H9 (cell line): ENCODE measurements around the gene CDH4. TPM values are rescaled to one million over a fixed set of nuclear protein-coding genes. Genes with fewer than 3 reads are reported as not detected.

Source experiments
- DNase-seq: peaks from one replicate; pipeline ENCODE4 v3.0.0-alpha.2; 2017
- H2AFZ ChIP-seq: one replicate; pipeline ENCODE4 v1.6.1; 2013; ENCODE audit warnings: mild to moderate bottlenecking, low read length, control low read depth, moderate library complexity
- H2AK5ac ChIP-seq: 2 replicates; pipeline ENCODE4 v1.6.1; 2013; ENCODE audit warnings: low read length, control low read depth, mixed read lengths; ENCODE audit not compliant: insufficient read length
- H2BK120ac ChIP-seq: one replicate; pipeline ENCODE4 v1.6.1; 2013; ENCODE audit warnings: low read depth, mild to moderate bottlenecking, low read length, control low read depth, inconsistent platforms; ENCODE audit not compliant: poor library complexity, severe bottlenecking
- H2BK12ac ChIP-seq: 2 replicates; pipeline ENCODE4 v1.6.1; 2013; ENCODE audit warnings: low read length, control low read depth, mixed read lengths, low read depth; ENCODE audit not compliant: insufficient read length
- H2BK15ac ChIP-seq: 2 replicates; pipeline ENCODE4 v1.6.1; 2013; ENCODE audit warnings: low read depth, low read length, control low read depth
- H2BK20ac ChIP-seq: one replicate; pipeline ENCODE4 v1.6.1; 2013; ENCODE audit warnings: low read depth, mild to moderate bottlenecking, low read length, control low read depth, inconsistent platforms; ENCODE audit not compliant: poor library complexity, severe bottlenecking
- H2BK5ac ChIP-seq: 2 replicates; pipeline ENCODE4 v1.6.1; 2013; ENCODE audit warnings: low read length, control low read depth, mixed read lengths; ENCODE audit not compliant: insufficient read length
- H3K14ac ChIP-seq: 2 replicates; pipeline ENCODE4 v1.6.1; 2013; ENCODE audit warnings: low read length, control low read depth; ENCODE audit not compliant: insufficient read depth
- H3K18ac ChIP-seq: 2 replicates; pipeline ENCODE4 v1.6.1; 2013; ENCODE audit warnings: low read depth, mild to moderate bottlenecking, mixed read lengths, low read length, control low read depth; ENCODE audit not compliant: insufficient read length
- H3K23ac ChIP-seq: 2 replicates; pipeline ENCODE4 v1.6.1; 2013; ENCODE audit warnings: low read length, control low read depth, mixed read lengths, low read depth; ENCODE audit not compliant: insufficient read length
- H3K23me2 ChIP-seq: 2 replicates; pipeline ENCODE4 v1.6.1; 2013; ENCODE audit warnings: low read depth, mild to moderate bottlenecking, mixed read lengths, low read length, control low read depth; ENCODE audit not compliant: insufficient read length, poor library complexity, severe bottlenecking
- H3K27ac ChIP-seq: 2 replicates; pipeline ENCODE4 v1.5.1; 2013; ENCODE audit warnings: low read length, control low read depth, mixed read lengths, low read depth; ENCODE audit not compliant: insufficient read length
- H3K27me3 ChIP-seq: 2 replicates; pipeline ENCODE4 v1.6.1; 2013; ENCODE audit warnings: low read length, control low read depth, inconsistent platforms; ENCODE audit not compliant: insufficient read depth
- H3K4ac ChIP-seq: 2 replicates; pipeline ENCODE4 v1.6.1; 2013; ENCODE audit warnings: low read depth, mild to moderate bottlenecking, control low read depth, inconsistent platforms, low read length, moderate library complexity
- H3K4me1 ChIP-seq: 2 replicates; pipeline ENCODE4 v1.6.1; 2013; ENCODE audit warnings: low read length, control low read depth, inconsistent platforms; ENCODE audit not compliant: insufficient read depth
- H3K4me2 ChIP-seq: 2 replicates; pipeline ENCODE4 v1.6.1; 2013; ENCODE audit warnings: low read length, control low read depth, mixed read lengths; ENCODE audit not compliant: insufficient read length, insufficient read depth
- H3K56ac ChIP-seq: 2 replicates; pipeline ENCODE4 v1.6.1; 2013; ENCODE audit warnings: low read depth, mild to moderate bottlenecking, mixed read lengths, low read length, control low read depth; ENCODE audit not compliant: insufficient read length
- H3K79me1 ChIP-seq: 2 replicates; pipeline ENCODE4 v1.6.1; 2013; ENCODE audit warnings: low read depth, mild to moderate bottlenecking, moderate library complexity, low read length, control low read depth, inconsistent platforms; ENCODE audit not compliant: insufficient read depth, poor library complexity, severe bottlenecking
- H3K79me2 ChIP-seq: 2 replicates; pipeline ENCODE4 v1.6.1; 2013; ENCODE audit warnings: low read length, control low read depth, inconsistent platforms; ENCODE audit not compliant: insufficient read depth
- H3K9ac ChIP-seq: 2 replicates; pipeline ENCODE4 v1.6.1; 2013; ENCODE audit warnings: low read length, control low read depth, mixed read lengths; ENCODE audit not compliant: insufficient read length; ENCODE audit errors: extremely low read depth
- H3K9me3 ChIP-seq: one replicate; pipeline ENCODE4 v1.6.1; 2013; ENCODE audit warnings: low read depth, low read length, inconsistent platforms; ENCODE audit not compliant: control insufficient read depth
- H3T11ph ChIP-seq: one replicate; pipeline ENCODE4 v1.6.1; 2013; ENCODE audit warnings: mild to moderate bottlenecking, low read length, control low read depth, inconsistent platforms
- H4K20me1 ChIP-seq: one replicate; pipeline ENCODE4 v1.6.1; 2013; ENCODE audit not compliant: control insufficient read depth, insufficient read length, insufficient read depth
- H4K5ac ChIP-seq: 2 replicates; pipeline ENCODE4 v1.6.1; 2013; ENCODE audit warnings: low read depth, mild to moderate bottlenecking, mixed read lengths, low read length, control low read depth; ENCODE audit not compliant: insufficient read length
- H4K8ac ChIP-seq: replicated peaks from 2 replicates; pipeline ENCODE4 v1.6.1; 2013; ENCODE audit warnings: low read length, control low read depth, mixed read lengths, low read depth; ENCODE audit not compliant: insufficient read length
- H4K91ac ChIP-seq: 2 replicates; pipeline ENCODE4 v1.6.1; 2013; ENCODE audit warnings: low read depth, mild to moderate bottlenecking, moderate library complexity, mixed read lengths, low read length, control low read depth; ENCODE audit not compliant: insufficient read length
- H3K27ac Mint-ChIP-seq, 3 experiments: 2 replicates in 2 of 3; 3 replicates in 1 of 3; pipeline ENCODE4 v1.8.0; 2020 to 2021; ENCODE audit warnings: mixed read lengths in 3 of 3, mild to moderate bottlenecking in 1 of 3, moderate library complexity in 1 of 3
- H3K27me3 Mint-ChIP-seq: 2 replicates; pipeline ENCODE4 v1.8.0; 2021; ENCODE audit warnings: low read depth, mild to moderate bottlenecking, moderate library complexity, mixed read lengths
- H3K36me3 Mint-ChIP-seq, 3 experiments: 2 replicates in 2 of 3; 3 replicates in 1 of 3; pipeline ENCODE4 v1.8.0; 2020 to 2021; ENCODE audit warnings: low read depth in 3 of 3, mixed read lengths in 3 of 3; ENCODE audit not compliant: insufficient read depth in 1 of 3
- H3K4me1 Mint-ChIP-seq, 2 experiments: 2 replicates each; pipeline ENCODE4 v1.8.0; 2020; ENCODE audit warnings: mixed read lengths in 2 of 2
- H3K4me3 Mint-ChIP-seq, 2 experiments: 2 replicates in 1 of 2; 3 replicates in 1 of 2; pipeline ENCODE4 v1.8.0; 2020 to 2021; ENCODE audit warnings: mild to moderate bottlenecking in 2 of 2, mixed read lengths in 2 of 2, moderate library complexity in 1 of 2
- H3K9me3 Mint-ChIP-seq, 2 experiments: 2 replicates in 1 of 2; 3 replicates in 1 of 2; pipeline ENCODE4 v1.8.0; 2020; ENCODE audit warnings: mild to moderate bottlenecking in 2 of 2, mixed read lengths in 2 of 2, moderate library complexity in 1 of 2
- CTCF ChIP-seq: fragments of 200-600 bp; sonication (generic); conservative IDR thresholded peaks from 3 replicates; pipeline ENCODE4 v1.8.0; 2021; ENCODE audit warnings: antibody characterized with exemption, mild to moderate bottlenecking
- WGBS: extraction: QIAGEN DNeasy Blood & Tissue Kit; methylation state at CpG from one replicate; pipeline ENCODE4 v1.1.7; 2013; ENCODE audit warnings: missing lambda C conversion rate, low lambda C conversion rate, mixed read lengths; ENCODE audit not compliant: insufficient read length; ENCODE audit errors: extremely low coverage; 5-methylcytosine and 5-hydroxymethylcytosine counted together
- total RNA-seq: library from RNA; stranded (reverse); gene quantifications from 2 replicates; pipeline ENCODE4 v1.2.1, GENCODE V29; 2021

The CDH4 gene
- total RNA-seq, 1 experiment from 2014 or later: 3.0 TPM

- H3K27me3 ChIP-seq: no peaks in the 10 kb centered on the region
- H3K4me2 ChIP-seq: no peak overlapping the region
- H4K91ac ChIP-seq: no peak overlapping the region
- H2BK5ac ChIP-seq: no peak overlapping the region
- no peak overlapping the region for H4K5ac ChIP-seq
- Mint-ChIP-seq H3K27ac (no peak overlapping the region), H3K4me3 (no peak overlapping the region), H3K9me3 (0 out of 5 replicates have a peak, but pooled peaks cover 0 to 2% of the 10 kb centered on the region in 2 experiments), H3K36me3 (peaks cover 0 to 7% (median 2%) of the 10 kb centered on the region in 3 experiments; a peak in 3 of 7 replicates), H3K4me1 (peaks cover 13 to 29% of the 10 kb centered on the region in 2 experiments), H3K27me3 (no peaks in the 10 kb centered on the region; the same call in none of the 2 replicates)
- H3K56ac ChIP-seq: no peak overlapping the region
- WGBS: no CpG with 5 or more reads among the region's 17 CpGs
- no peaks in the 10 kb centered on the region for H3K79me1 ChIP-seq
- no peaks in the 10 kb centered on the region for H4K20me1 ChIP-seq
- no peak overlapping the region for H3K23ac ChIP-seq
- H2AK5ac ChIP-seq: no peak overlapping the region
- no peak overlapping the region for H2BK120ac ChIP-seq
- H2BK15ac ChIP-seq: no peak overlapping the region
- H3K9me3 ChIP-seq: no peaks in the 10 kb centered on the region
- H3K79me2 ChIP-seq: no peaks in the 10 kb centered on the region
- no peak overlapping the region for H2BK12ac ChIP-seq
- no peak overlapping the region for H3K18ac ChIP-seq
- TF ChIP-seq CTCF: no peak
- no peak overlapping the region for H4K8ac ChIP-seq
- no peak overlapping the region for H3K4ac ChIP-seq
- no peaks in the 10 kb centered on the region for H3K23me2 ChIP-seq
- no peak overlapping the region for H2BK20ac ChIP-seq
- H3T11ph ChIP-seq: no peak overlapping the region
- no peak overlapping the region for H2AFZ ChIP-seq
- no peak overlapping the region; the same call in 1 of the 2 replicates for H3K14ac ChIP-seq
- H3K4me1 ChIP-seq: no peaks in the 10 kb centered on the region
- no peak for DNase-seq
- no peak overlapping the region for H3K9ac ChIP-seq
- H3K27ac ChIP-seq: no peak overlapping the region
Measured at GRCh38 chr20:61933481-61933950, 681.5 kb downstream of the CDH4 start.
